ENCODE results near the gene PIGU. TPM values are rescaled to one million over a fixed set of nuclear protein-coding genes. Genes with fewer than 3 reads are reported as not detected.

PIGU gene
- total and polyA plus RNA-seq, 7 experiments from 2014 or later, result 8.6 to 34.5 (median 16.7) TPM

- peaks cover 12 to 36% (median 24%) of the 10 kb centered on the region in 7 donors for H3K4me1 Mint-ChIP-seq
- H3K9me3 ChIP-seq (ENCODE audit: control insufficient read depth in 2 of 3, low read length in 3 of 3), result no peaks in the 10 kb centered on the region
- peaks cover 0 to 21% of the 10 kb centered on the region in 2 donors for H3K4me1 ChIP-seq (ENCODE audit: control insufficient read depth in 2 of 2, insufficient read depth in 2 of 2, low read length in 2 of 2)
- no peaks in the 10 kb centered on the region for H3K9me3 Mint-ChIP-seq
- peaks cover 0 to 49% (median 4%) of the 10 kb centered on the region in 3 experiments for H3K36me3 ChIP-seq (ENCODE audit: control insufficient read depth in 2 of 3, insufficient read depth in 3 of 3, low read length in 3 of 3)
- CTCF ChIA-PET, result interaction anchor here (1.1 to 3.6 kb wide), 2 partner anchors 166 to 229 kb away, joined by 3 to 32 read pairs; no protein-coding TSS in a partner anchor
- intact Hi-C loops (cut with micrococcal nuclease), result no loop called here
- H3K27me3 Mint-ChIP-seq, result no peaks in the 10 kb centered on the region
- ATAC-seq (no peak), DNase-seq (no peak)
- H3K27ac ChIP-seq (ENCODE audit: low read depth, low read length), result peak overlapping the region; percentile 44
- peaks cover 0 to 30% (median 9%) of the 10 kb centered on the region in 5 donors for H3K36me3 Mint-ChIP-seq
- peak overlapping the region; percentile 41 to 89 (median 74) for H3K27ac Mint-ChIP-seq
- H3K27me3 ChIP-seq (ENCODE audit: control insufficient read depth in 2 of 2, insufficient read depth in 2 of 2, low read length in 2 of 2), result no peaks in the 10 kb centered on the region
- POLR2A ChIA-PET, result no interaction called here
- no peak overlapping the region for H3K4me3 Mint-ChIP-seq
- no peak overlapping the region for H3K4me3 ChIP-seq (ENCODE audit: low read length)
Observed at GRCh38 chr20:34540596-34541263, 136.2 kb downstream of the PIGU start.

- Mint-ChIP-seq H3K9me3 (no peaks in the 10 kb centered on the region), H3K27me3 (no peaks in the 10 kb centered on the region), H3K4me1 (peaks cover 10 to 34% (median 22%) of the 10 kb centered on the region in 7 donors), H3K27ac (peak overlapping the region in 2 of 9 donors; percentile 2 to 33), H3K36me3 (peaks cover 2 to 39% (median 12%) of the 10 kb centered on the region in 5 donors), H3K4me3 (no peak overlapping the region)
- H3K4me3 ChIP-seq (ENCODE audit: low read length), result no peak overlapping the region
- POLR2A ChIA-PET, result interaction anchor here (1.3 kb wide), 1 partner anchor 168 kb away, joined by 3 read pairs; no protein-coding TSS in a partner anchor
- ATAC-seq (no peak), DNase-seq (no peak)
- no peaks in the 10 kb centered on the region for H3K9me3 ChIP-seq (ENCODE audit: control insufficient read depth in 2 of 3, low read length in 3 of 3)
- H3K27ac ChIP-seq (ENCODE audit: low read depth, low read length), result no peak overlapping the region
- peaks cover 4 to 59% (median 5%) of the 10 kb centered on the region in 3 experiments for H3K36me3 ChIP-seq (ENCODE audit: control insufficient read depth in 2 of 3, insufficient read depth in 3 of 3, low read length in 3 of 3)
- H3K27me3 ChIP-seq (ENCODE audit: control insufficient read depth in 2 of 2, insufficient read depth in 2 of 2, low read length in 2 of 2), result no peaks in the 10 kb centered on the region
- CTCF ChIA-PET, result interaction anchor here (0.8 to 3.6 kb wide), 2 partner anchors 9 to 167 kb away, joined by 3 to 32 read pairs; no protein-coding TSS in a partner anchor
- intact Hi-C loops (cut with micrococcal nuclease), result loop anchor here (2.0 to 5.0 kb wide), 3 partner anchors 23 to 228 kb away; partner anchors contain the start of gene DYNLRB1 (in 1 of the 2)
- peaks cover 0 to 21% of the 10 kb centered on the region in 2 donors for H3K4me1 ChIP-seq (ENCODE audit: control insufficient read depth in 2 of 2, insufficient read depth in 2 of 2, low read length in 2 of 2)
Observed at GRCh38 chr20:34539756-34540155, 137.1 kb downstream of the PIGU start.

- Histone ChIP-seq H3K4me3 (ENCODE audit: low read length) (no peak overlapping the region), H3K27me3 (ENCODE audit: control insufficient read depth in 2 of 2, insufficient read depth in 2 of 2, low read length in 2 of 2) (no peaks in the 10 kb centered on the region), H3K27ac (ENCODE audit: low read depth, low read length) (no peak overlapping the region), H3K4me1 (ENCODE audit: control insufficient read depth in 2 of 2, insufficient read depth in 2 of 2, low read length in 2 of 2) (peaks cover 0 to 21% of the 10 kb centered on the region in 2 donors), H3K9me3 (ENCODE audit: control insufficient read depth in 2 of 3, low read length in 3 of 3) (no peaks in the 10 kb centered on the region), H3K36me3 (ENCODE audit: control insufficient read depth in 2 of 3, insufficient read depth in 3 of 3, low read length in 3 of 3) (peaks cover 4 to 67% (median 7%) of the 10 kb centered on the region in 3 experiments)
- H3K4me1 Mint-ChIP-seq, result peaks cover 0 to 24% (median 11%) of the 10 kb centered on the region in 7 donors
- no peaks in the 10 kb centered on the region for H3K27me3 Mint-ChIP-seq
- peak in 6 of 9 donors; percentile 23 to 62 (median 34) for DNase-seq
- peak overlapping the region in 2 of 9 donors; percentile 33 to 59 for H3K27ac Mint-ChIP-seq
- ChIA-PET POLR2A (interaction anchor here (0.7 to 1.3 kb wide), 2 partner anchors 168 to 169 kb away, joined by 3 to 4 read pairs; no protein-coding TSS in a partner anchor), CTCF (interaction anchor here (0.7 to 3.6 kb wide), 4 partner anchors 143 to 231 kb away, joined by 4 to 32 read pairs (median 6); no protein-coding TSS in a partner anchor)
- H3K36me3 Mint-ChIP-seq, result peaks cover 5 to 42% (median 12%) of the 10 kb centered on the region in 5 donors
- intact Hi-C loops (cut with micrococcal nuclease), result loop anchor here (1.0 to 5.0 kb wide), 5 partner anchors 22 to 231 kb away; partner anchors contain the start of gene DYNLRB1 (in 1 of the 2)
- ATAC-seq, result peak; percentile 74
- H3K9me3 Mint-ChIP-seq, result no peaks in the 10 kb centered on the region
- no peak overlapping the region for H3K4me3 Mint-ChIP-seq
Observed at GRCh38 chr20:34538671-34539123, 138.2 kb downstream of the PIGU start.

- POLR2A ChIA-PET, result no interaction called here
- DNase-seq, result no peak
Observed at GRCh38 chr20:34537651-34538050, 139.2 kb downstream of the PIGU start.

GRCh38 chr20:34536798-34537394 lies 140.0 kb downstream of the PIGU start:
- H3K27ac ChIP-seq (ENCODE audit: low read depth, low read length), result no peak overlapping the region
- Mint-ChIP-seq H3K36me3 (peaks cover 5 to 41% (median 12%) of the 10 kb centered on the region in 5 donors), H3K27me3 (no peaks in the 10 kb centered on the region), H3K4me1 (peaks cover 0 to 19% (median 11%) of the 10 kb centered on the region in 7 donors), H3K4me3 (no peak overlapping the region), H3K27ac (peak overlapping the region in 2 of 9 donors; percentile 28 to 45), H3K9me3 (no peaks in the 10 kb centered on the region)
- POLR2A ChIA-PET, result no interaction called here
- H3K36me3 ChIP-seq (ENCODE audit: control insufficient read depth in 2 of 3, insufficient read depth in 3 of 3, low read length in 3 of 3), result peaks cover 4 to 82% (median 14%) of the 10 kb centered on the region in 3 experiments
- no peak overlapping the region for H3K4me3 ChIP-seq (ENCODE audit: low read length)
- CTCF ChIA-PET, result interaction anchor here (0.7 kb wide), 1 partner anchor 436 kb away, joined by 4 read pairs; no protein-coding TSS in a partner anchor
- ATAC-seq, result peak; percentile 57
- DNase-seq, result peak in 5 of 9 donors; percentile 21 to 49 (median 28)
- H3K27me3 ChIP-seq (ENCODE audit: control insufficient read depth in 2 of 2, insufficient read depth in 2 of 2, low read length in 2 of 2), result no peaks in the 10 kb centered on the region
- H3K4me1 ChIP-seq (ENCODE audit: control insufficient read depth in 2 of 2, insufficient read depth in 2 of 2, low read length in 2 of 2), result peaks cover 0 to 20% of the 10 kb centered on the region in 2 donors
- intact Hi-C loops (cut with micrococcal nuclease), result loop anchor here in 1 of 2 donors (5.0 kb wide), 2 partner anchors 225 to 230 kb away; no protein-coding TSS in a partner anchor
- H3K9me3 ChIP-seq (ENCODE audit: control insufficient read depth in 2 of 3, low read length in 3 of 3), result no peaks in the 10 kb centered on the region

More at GRCh38 chr20:34537651-34538050, 139.2 kb downstream of the PIGU start:
- peaks cover 0 to 19% (median 11%) of the 10 kb centered on the region in 7 donors for H3K4me1 Mint-ChIP-seq
- Histone ChIP-seq H3K9me3 (ENCODE audit: control insufficient read depth in 2 of 3, low read length in 3 of 3) (no peaks in the 10 kb centered on the region), H3K27ac (ENCODE audit: low read depth, low read length) (no peak overlapping the region), H3K36me3 (ENCODE audit: control insufficient read depth in 2 of 3, insufficient read depth in 3 of 3, low read length in 3 of 3) (peaks cover 4 to 75% (median 10%) of the 10 kb centered on the region in 3 experiments), H3K4me1 (ENCODE audit: control insufficient read depth in 2 of 2, insufficient read depth in 2 of 2, low read length in 2 of 2) (peaks cover 0 to 21% of the 10 kb centered on the region in 2 donors), H3K27me3 (ENCODE audit: control insufficient read depth in 2 of 2, insufficient read depth in 2 of 2, low read length in 2 of 2) (no peaks in the 10 kb centered on the region), H3K4me3 (ENCODE audit: low read length) (no peak overlapping the region)
- no peaks in the 10 kb centered on the region for H3K9me3 Mint-ChIP-seq
- peak overlapping the region in 1 of 9 donors; percentile 9 for H3K27ac Mint-ChIP-seq
- no peak for ATAC-seq
- intact Hi-C loops (cut with micrococcal nuclease), result loop anchor here (1.0 to 5.0 kb wide), 5 partner anchors 21 to 232 kb away; partner anchors contain the start of gene DYNLRB1 (in 1 of the 2)
- CTCF ChIA-PET, result interaction anchor here (0.9 to 3.6 kb wide), 3 partner anchors 144 to 232 kb away, joined by 4 to 32 read pairs (median 6); no protein-coding TSS in a partner anchor
- no peak overlapping the region for H3K4me3 Mint-ChIP-seq
- H3K27me3 Mint-ChIP-seq, result no peaks in the 10 kb centered on the region
- peaks cover 5 to 41% (median 12%) of the 10 kb centered on the region in 5 donors for H3K36me3 Mint-ChIP-seq

GRCh38 chr20:34535857-34536256 lies 141.0 kb downstream of the PIGU start:
- Mint-ChIP-seq H3K4me3 (no peak overlapping the region), H3K27ac (peak overlapping the region in 2 of 9 donors; percentile 9 to 38), H3K27me3 (no peaks in the 10 kb centered on the region), H3K4me1 (peaks cover 2 to 17% (median 7%) of the 10 kb centered on the region in 7 donors), H3K36me3 (peaks cover 5 to 34% (median 12%) of the 10 kb centered on the region in 5 donors), H3K9me3 (no peaks in the 10 kb centered on the region)
- intact Hi-C loops (cut with micrococcal nuclease), result loop anchor here in 1 of 2 donors (5.0 kb wide), 2 partner anchors 224 to 231 kb away; no protein-coding TSS in a partner anchor
- ChIA-PET CTCF (no interaction called here), POLR2A (no interaction called here)
- Histone ChIP-seq H3K36me3 (ENCODE audit: control insufficient read depth in 2 of 3, insufficient read depth in 3 of 3, low read length in 3 of 3) (peaks cover 3 to 82% (median 14%) of the 10 kb centered on the region in 3 experiments), H3K4me1 (ENCODE audit: control insufficient read depth in 2 of 2, insufficient read depth in 2 of 2, low read length in 2 of 2) (peaks cover 0 to 10% of the 10 kb centered on the region in 2 donors), H3K4me3 (ENCODE audit: low read length) (no peak overlapping the region), H3K27ac (ENCODE audit: low read depth, low read length) (no peak overlapping the region), H3K27me3 (ENCODE audit: control insufficient read depth in 2 of 2, insufficient read depth in 2 of 2, low read length in 2 of 2) (no peaks in the 10 kb centered on the region), H3K9me3 (ENCODE audit: control insufficient read depth in 2 of 3, low read length in 3 of 3) (no peaks in the 10 kb centered on the region)
- DNase-seq (no peak), ATAC-seq (no peak)
